GM19438 (cell line): ENCODE results near the gene SLC2A1.

Source experiments
- ATAC-seq: cut with Tn5 transposase; IDR thresholded peaks from one replicate; pipeline ENCODE4 v1.9.1; 2021; ENCODE audit warnings: low read depth; ENCODE audit not compliant: unreplicated experiment

The SLC2A1 gene

GRCh38 chr1:42944246-42944928 is 14.3 kb downstream of the SLC2A1 start:
- ATAC-seq, result no peak

- ATAC-seq, result no peak
Observed at GRCh38 chr1:42943728-42944127, 14.9 kb downstream of the SLC2A1 start.

- no peak for ATAC-seq
Observed at GRCh38 chr1:42943166-42943565, 15.5 kb downstream of the SLC2A1 start.

- no peak for ATAC-seq
Observed at GRCh38 chr1:42942444-42942843, 16.2 kb downstream of the SLC2A1 start.

GRCh38 chr1:42941640-42942330 is 16.9 kb downstream of the SLC2A1 start:
- ATAC-seq, result no peak

- no peak for ATAC-seq
Observed at GRCh38 chr1:42940851-42941639, 17.6 kb downstream of the SLC2A1 start.

- ATAC-seq, result no peak
Observed at GRCh38 chr1:42938645-42939615, 19.7 kb downstream of the SLC2A1 start.

GRCh38 chr1:42937836-42938644 is 20.6 kb downstream of the SLC2A1 start:
- no peak for ATAC-seq

- ATAC-seq, result no peak
Observed at GRCh38 chr1:42937141-42937696, 21.4 kb downstream of the SLC2A1 start.

- no peak for ATAC-seq
Observed at GRCh38 chr1:42936309-42937078, 22.2 kb downstream of the SLC2A1 start.

- no peak for ATAC-seq
Observed at GRCh38 chr1:42935971-42936308, 22.7 kb downstream of the SLC2A1 start.

- ATAC-seq, result no peak
Observed at GRCh38 chr1:42935313-42935895, 23.3 kb downstream of the SLC2A1 start.

GRCh38 chr1:42934541-42935312 is 23.9 kb downstream of the SLC2A1 start:
- no peak for ATAC-seq

- ATAC-seq, result no peak
Observed at GRCh38 chr1:42933610-42934491, 24.8 kb downstream of the SLC2A1 start.

- ATAC-seq, result no peak
Observed at GRCh38 chr1:42933060-42933586, 25.5 kb downstream of the SLC2A1 start.

GRCh38 chr1:42932442-42932941 is 26.2 kb downstream of the SLC2A1 start:
- no peak for ATAC-seq
